ENCODE results near the gene RPS27. TPM values are rescaled to one million over a fixed set of nuclear protein-coding genes. Genes with fewer than 3 reads are reported as not detected.
"Not testable (repeated sequence)": the region's sequence is repeated elsewhere in the genome, so short reads cannot be mapped to it uniquely, and the experiment has no call there.

Gene RPS27
- polyA plus RNA-seq, 4 donors, result 2,736 to 3,137 (median 2,908) TPM

GRCh38 chr1:153984123-153984894 is 6.3 kb upstream of the RPS27 start:
- DNase-seq (ENCODE audit: low read depth in 4 of 4, low spot score in 3 of 4), result no peak

GRCh38 chr1:153985341-153985912 is 5.1 kb upstream of the RPS27 start:
- DNase-seq (ENCODE audit: low read depth in 4 of 4, low spot score in 3 of 4), result no peak

GRCh38 chr1:153985941-153986761 is 4.4 kb upstream of the RPS27 start, which contains the start of gene RAB13:
Gene RAB13 (minus strand): TSS chr1:153986339. CDS start chr1:153986236, 103 bp downstream.
- peak in 2 of 4 donors; percentile 68 to 72 for DNase-seq (ENCODE audit: low read depth in 4 of 4, low spot score in 3 of 4)

GRCh38 chr1:153987621-153988020 is 2.9 kb upstream of the RPS27 start:
- DNase-seq (ENCODE audit: low read depth in 4 of 4, low spot score in 3 of 4), result no peak

- DNase-seq (ENCODE audit: low read depth in 4 of 4, low spot score in 3 of 4), result no peak
Observed at GRCh38 chr1:153991151-153991630, 629 bp downstream of the RPS27 start.

- DNase-seq (ENCODE audit: low read depth in 4 of 4, low spot score in 3 of 4), result no peak
Observed at GRCh38 chr1:153991806-153992205, 1.2 kb downstream of the RPS27 start.

- no peak for DNase-seq (ENCODE audit: low read depth in 4 of 4, low spot score in 3 of 4)
Observed at GRCh38 chr1:153995202-153995601, 4.6 kb downstream of the RPS27 start.

- no peak for DNase-seq (ENCODE audit: low read depth in 4 of 4, low spot score in 3 of 4)
Observed at GRCh38 chr1:153995640-153996039, 5.1 kb downstream of the RPS27 start.

- DNase-seq (ENCODE audit: low read depth in 4 of 4, low spot score in 3 of 4), result not testable (repeated sequence)
Observed at GRCh38 chr1:153996882-153997281, 6.3 kb downstream of the RPS27 start.

GRCh38 chr1:154000420-154000819 is 9.9 kb downstream of the RPS27 start:
- no peak for DNase-seq (ENCODE audit: low read depth in 4 of 4, low spot score in 3 of 4)

GRCh38 chr1:154006136-154006535 is 15.6 kb downstream of the RPS27 start:
- no peak for DNase-seq (ENCODE audit: low read depth in 4 of 4, low spot score in 3 of 4)

GRCh38 chr1:154012129-154012528 is 21.6 kb downstream of the RPS27 start:
- DNase-seq (ENCODE audit: low read depth in 4 of 4, low spot score in 3 of 4), result no peak

- not testable (repeated sequence) for DNase-seq (ENCODE audit: low read depth in 4 of 4, low spot score in 3 of 4)
Observed at GRCh38 chr1:154012543-154012942, 22.0 kb downstream of the RPS27 start.

- DNase-seq (ENCODE audit: low read depth in 4 of 4, low spot score in 3 of 4), result no peak
Observed at GRCh38 chr1:154014154-154014907, 23.8 kb downstream of the RPS27 start.

GRCh38 chr1:154019269-154019668 is 28.7 kb downstream of the RPS27 start:
- no peak for DNase-seq (ENCODE audit: low read depth in 4 of 4, low spot score in 3 of 4)

GRCh38 chr1:154019940-154020339 is 29.4 kb downstream of the RPS27 start:
- no peak for DNase-seq (ENCODE audit: low read depth in 4 of 4, low spot score in 3 of 4)

GRCh38 chr1:154033697-154034096 is 43.1 kb downstream of the RPS27 start:
- DNase-seq (ENCODE audit: low read depth in 4 of 4, low spot score in 3 of 4), result not testable (repeated sequence)

Measured in left renal pelvis (tissue), 4 donors.